Stimulated activated CD4-positive, alpha-beta T cell treated with anti-CD3 and anti-CD28 coated beads, Interleukin-15, amount 100 ng/mL, for 48 hours (primary cell): ENCODE data around the gene GADD45GIP1.

ENCODE experiments used
- DNase-seq, 2 donors: peaks; one replicate each; pipeline ENCODE4 v3.0.0-alpha.2; 2020; ENCODE audit warnings: low read depth in 2 of 2

The GADD45GIP1 gene

DNA sequence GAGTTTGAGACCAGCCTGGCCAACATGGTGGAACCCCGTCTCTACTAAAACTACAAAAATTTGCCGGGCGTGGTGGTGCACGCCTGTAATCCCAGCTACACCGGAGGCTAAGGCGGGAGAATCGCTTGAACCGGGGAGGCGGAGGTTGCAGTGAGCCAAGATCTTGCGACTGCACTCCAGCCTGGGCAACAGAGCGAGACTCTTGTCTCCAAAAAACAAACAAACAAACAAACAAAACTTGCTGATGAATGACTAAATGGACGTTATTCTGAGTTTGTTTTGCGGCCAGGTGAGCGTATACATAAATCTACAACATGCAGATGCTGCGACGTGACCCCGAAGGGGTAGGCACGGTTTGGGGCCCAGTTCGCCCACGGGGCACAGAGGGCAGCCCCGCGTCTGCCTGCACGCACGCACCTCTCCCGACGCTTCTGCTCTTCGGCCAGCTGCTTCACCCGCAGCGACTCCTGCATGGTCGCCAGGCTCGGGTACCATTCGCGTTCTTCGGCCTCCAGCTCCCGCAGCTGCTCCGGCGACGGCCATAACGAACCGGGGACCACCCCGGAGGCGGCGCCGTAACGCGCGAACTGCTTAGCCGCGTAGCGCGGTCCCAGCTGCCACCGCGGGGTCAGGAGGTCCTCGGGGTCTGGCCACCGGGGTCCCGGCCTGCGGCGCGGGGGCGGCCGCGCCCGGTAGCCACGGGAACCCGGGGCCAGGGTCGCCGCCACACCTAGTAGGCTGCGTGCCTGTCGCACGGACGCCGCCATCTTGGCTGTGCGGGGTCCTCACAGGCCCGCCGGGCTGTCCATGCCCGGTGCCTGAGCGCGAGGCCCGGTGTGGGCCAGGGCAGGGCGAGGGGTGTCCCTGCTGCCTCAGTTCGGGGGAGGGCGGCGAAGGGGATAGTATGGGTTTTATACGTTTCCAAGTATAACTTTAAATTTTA, at the start of gene GADD45GIP1:
GADD45GIP1 (minus strand) TSS at position 778 of the 943 bp plus-strand sequence; CDS start at position 767, 11 bp downstream.
- peak; percentile 75 to 84 for DNase-seq

DNA sequence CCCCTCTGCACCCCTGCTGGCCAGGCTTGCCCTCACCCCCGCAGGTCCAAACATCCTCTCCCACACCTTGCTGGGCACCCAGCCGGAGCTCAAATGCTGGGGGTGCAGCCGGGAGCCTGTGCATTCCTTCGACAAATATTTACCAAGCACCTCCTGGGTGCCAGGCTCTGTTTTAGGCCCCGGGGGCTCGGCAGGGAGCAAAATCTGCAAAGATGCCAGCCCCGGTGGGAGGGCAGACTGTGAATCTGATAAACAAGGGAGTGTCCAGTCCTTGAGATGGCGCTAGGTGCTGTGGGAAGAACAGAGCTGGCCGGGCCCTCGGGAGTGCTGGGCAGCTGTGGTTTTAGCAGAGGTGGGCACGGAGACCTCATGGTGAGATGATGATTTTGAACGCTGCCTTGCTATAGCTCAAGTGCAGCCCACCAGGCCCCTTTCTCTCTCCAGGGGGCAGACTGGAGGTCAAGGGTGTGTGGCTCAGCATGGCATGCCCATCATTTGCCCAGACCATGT, 48.9 kb upstream of the GADD45GIP1 start:
- no peak for DNase-seq

DNA sequence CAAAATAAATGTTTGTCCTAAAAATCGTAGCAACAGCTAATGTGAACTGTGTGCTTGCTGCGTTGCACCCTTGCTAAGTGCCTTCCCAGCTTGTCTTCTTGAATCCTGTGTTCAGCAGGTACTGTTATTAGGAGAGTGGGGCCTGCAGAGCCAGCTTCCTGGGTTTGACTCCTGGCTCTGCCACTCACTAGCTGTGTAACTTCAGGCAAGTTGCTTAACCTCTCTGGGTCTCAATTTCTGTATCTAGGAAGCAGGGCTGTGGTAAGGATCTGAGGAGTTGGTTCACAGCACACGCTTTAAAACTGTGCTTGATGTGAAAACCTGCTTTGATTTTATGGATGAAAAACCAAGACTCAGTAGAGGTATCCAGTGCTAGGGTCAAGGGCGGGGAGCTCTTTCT, 48.2 kb upstream of the GADD45GIP1 start:
- DNase-seq = no peak

DNA sequence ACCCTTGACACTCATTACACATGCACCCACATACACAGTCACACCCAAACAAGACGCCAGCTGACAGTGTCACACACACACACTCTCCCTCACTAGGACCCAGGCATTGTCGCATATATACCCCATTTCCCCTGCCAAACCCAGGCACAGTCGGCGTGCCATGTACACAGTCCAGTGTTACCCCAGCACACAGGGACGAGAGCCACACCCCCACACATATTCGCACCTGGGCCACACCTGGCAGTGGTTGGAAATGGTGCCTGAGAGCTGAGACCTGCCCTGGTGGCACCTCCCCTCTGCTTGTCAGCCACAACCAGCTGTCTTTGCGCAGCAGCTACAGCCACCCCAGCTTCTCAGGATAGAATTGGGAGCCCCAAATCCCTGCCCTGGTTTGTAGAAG, 47.2 kb upstream of the GADD45GIP1 start:
- no peak for DNase-seq

DNA sequence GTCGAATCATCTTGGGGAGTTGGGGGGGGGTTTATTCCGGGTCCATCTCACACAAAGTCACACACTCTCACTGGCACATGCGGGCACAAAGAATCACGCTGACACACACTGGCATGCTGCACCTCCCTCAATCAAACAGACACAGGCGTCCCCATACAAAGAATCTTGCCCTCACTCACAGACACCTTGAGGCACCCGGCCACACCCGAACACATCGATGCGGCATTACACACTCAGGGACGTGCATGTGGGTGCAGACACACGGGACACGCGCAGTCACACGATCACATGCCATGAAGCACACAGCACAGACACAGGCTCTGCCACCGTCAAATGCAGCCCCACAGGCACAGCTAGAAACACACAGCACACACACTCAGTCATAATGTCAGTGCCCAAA, 46.1 kb upstream of the GADD45GIP1 start:
- no peak for DNase-seq

DNA sequence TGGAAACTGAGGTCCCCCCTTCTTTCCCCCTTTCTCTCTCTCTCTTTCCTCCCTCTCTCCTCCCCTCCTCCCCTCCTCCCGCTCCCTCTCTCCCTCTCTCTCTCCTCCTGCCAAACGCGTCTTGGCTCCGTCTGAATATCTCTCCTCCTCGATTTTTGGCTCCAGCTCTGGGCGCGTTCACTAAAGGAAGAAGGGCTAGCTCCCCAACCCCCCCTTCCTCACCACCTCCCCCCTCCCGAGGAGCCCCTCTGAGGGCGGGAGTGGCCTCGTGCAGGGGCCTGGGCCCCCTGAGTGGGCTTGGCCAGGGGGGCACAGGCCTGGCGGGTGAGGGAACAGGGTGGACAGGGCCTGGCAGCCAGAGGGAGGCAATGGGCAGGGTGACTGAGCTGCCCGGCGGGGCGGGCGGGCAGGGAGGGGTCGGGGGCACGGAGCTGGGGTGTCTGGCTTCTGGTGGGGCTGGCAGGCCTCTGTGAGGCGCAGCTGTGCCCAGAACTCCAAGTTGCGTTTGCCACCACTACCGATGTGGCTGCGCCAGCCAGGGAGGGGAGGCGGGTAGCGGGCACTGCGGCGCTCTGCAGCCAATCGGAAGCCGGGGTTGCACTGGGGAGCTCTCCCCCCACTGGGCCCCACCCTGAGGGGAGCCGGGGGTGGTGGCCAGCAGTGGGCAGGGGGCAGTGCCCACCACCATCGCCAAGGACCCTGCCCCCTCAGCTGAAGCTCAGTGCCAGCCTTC, 45.3 kb upstream of the GADD45GIP1 start:
- DNase-seq = no peak

DNA sequence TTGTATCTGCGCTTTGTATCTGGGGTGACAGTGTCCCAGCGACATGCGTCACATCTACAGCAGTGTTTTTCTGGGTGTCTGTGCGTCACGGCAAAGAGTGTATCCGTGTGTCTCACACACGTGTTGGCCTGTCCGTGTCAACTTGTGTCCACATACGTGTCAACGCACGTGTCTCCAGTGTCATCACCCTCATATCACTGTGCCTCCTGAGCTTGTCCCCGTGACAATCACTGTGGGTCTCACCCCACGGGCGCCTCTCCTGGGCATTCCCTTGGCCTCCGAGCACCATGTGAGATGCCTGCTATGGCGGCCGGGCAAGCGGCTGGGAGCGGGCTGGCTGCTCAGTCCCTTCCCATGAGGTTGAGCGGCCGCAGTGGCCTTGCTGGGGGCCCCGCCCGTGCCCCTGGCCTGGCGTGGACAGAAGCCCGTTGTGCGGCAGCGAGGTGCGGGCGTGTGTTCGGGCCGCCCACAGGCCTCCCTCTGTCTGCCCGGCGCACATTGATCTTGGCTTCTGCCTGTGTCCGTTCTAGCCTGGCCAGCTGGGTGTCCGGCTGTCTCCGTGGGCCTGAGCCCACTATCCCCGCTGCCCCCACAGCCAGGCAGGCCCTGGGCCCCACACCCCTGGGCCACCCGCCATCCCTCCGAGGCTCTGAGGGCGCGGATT, 44.6 kb upstream of the GADD45GIP1 start:
- DNase-seq = no peak

DNA sequence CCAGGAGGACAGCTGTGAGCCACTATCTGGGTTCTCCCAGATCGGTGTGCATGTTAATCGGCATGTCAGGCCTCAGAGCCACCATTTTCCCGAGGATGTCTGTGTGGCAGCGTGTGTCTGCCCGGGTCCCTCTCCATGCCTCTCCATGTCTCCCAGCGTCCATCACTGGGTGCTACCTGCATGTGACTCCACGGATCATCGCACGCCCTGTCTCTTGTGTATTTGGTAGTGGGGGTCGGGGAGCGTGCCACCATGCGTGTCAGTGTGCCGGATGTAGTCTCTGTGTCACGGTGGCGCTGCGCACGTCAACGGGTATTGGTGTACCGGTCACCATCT, 44.1 kb upstream of the GADD45GIP1 start:
- DNase-seq = no peak

DNA sequence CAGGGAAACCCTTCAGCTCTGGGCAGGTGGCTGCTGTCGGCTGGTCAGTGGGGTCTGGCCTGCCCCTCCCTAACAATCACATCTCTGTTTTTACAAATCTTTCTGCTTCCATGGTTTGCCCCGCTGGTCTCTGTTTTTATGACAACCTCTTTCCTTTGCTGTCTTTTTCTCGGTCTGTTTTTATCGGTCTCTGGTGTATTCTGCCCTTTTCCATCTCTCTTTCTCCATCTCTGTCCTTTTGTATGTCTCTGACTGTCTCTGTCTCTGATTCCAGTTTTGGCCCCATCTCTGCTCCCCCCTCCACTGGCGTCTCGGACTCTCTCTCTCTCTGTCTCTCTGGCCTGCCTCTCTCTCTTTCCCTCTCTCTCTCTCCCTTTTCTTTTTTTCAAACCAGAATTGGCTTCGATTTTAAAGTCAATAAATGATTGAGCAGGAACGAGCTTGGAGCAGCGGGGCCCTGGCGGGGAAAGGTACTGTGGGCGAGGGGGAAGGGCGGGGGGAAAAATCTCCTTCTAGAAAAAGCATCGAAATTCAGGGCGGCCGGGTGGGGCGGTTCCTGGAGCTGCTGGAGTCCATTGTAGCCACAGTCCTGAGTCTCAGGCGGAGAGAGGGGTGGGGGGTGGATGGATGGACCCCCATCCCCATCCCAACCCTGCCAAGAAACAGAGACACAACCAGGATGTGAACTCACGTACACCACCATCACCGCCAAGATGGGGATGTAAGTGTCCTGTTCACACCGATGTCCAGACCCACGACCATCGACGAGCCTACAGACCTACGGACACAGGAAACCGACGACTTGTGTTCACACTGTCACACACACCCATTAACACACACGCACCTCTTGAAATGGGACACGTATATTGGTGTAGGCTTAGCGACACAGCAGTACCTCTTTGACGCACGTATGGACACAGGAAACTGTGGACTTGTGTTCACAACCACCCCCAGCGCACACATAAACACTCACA, 41.2 kb upstream of the GADD45GIP1 start:
- no peak for DNase-seq

DNA sequence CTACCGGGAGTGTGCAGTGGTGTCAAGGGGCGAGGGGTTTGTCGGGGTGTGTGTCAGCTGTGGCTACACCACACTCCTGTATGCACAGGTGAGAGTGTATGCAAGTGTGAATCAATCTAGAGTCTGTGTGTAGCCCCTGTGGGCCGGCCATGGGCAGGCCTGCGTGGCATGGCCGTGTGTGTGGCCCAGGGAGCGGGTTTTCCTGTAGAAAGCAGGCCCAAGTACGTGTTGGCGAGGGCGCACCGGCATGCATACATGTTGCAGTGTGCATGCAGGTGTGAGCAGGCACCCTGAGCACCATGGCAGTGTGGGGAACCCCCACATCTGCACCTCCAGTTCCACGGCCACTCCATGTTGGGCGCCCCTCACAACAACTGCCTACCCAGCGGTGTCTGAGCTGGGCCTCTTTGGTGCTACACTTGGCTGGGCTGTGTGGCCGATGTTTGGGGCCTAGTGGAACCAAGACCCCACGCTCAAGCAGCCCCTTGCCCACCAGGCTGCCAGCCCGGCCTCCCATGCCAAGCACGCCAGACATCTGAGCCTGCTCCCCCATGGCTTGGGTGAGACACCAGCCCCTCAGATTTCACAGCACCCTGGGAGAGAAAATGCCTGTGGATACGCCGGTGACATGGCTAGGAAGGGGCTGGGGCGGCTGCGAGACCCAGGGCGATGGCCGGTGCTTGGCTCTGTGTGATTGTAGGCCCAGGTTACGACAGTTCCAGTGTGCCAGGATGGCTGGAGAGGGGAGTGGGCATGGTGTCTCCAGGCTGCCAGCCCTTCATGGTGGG, 40.4 kb upstream of the GADD45GIP1 start:
- no peak for DNase-seq

DNA sequence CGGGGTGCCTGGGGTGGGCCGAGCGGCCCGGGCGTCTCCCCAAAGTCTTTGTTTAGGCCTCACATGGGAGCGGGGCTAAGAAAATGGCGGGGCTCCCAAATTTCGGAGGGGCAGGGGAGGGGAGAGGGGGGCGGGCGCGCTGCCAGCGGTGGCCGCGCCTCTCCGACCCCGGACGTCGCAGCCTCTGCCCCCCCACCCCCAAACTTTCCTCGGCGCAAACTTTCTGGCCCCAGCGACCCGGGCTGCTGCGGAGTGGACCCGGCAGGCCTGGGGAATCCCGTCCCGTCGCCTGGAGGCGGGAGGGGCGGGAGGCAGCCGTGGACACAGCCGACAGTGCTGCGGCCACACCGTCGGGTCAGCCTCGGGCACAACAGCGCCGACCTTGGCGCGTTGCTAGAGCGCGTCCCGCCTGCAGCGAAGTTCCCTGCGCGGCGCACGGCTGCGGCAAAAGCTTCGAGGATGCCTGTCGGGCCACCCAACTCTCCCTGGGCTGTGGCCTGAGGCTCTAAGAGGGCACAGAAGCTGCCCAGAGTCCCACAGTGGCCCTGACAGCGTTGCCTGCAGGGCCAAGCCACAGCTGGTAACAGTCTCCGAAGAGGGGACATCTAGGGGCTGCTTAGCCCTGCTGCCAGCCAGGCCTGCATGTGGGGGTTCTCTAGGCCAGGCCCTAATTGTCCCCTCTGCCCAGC, 39.5 kb upstream of the GADD45GIP1 start:
- no peak for DNase-seq

DNA sequence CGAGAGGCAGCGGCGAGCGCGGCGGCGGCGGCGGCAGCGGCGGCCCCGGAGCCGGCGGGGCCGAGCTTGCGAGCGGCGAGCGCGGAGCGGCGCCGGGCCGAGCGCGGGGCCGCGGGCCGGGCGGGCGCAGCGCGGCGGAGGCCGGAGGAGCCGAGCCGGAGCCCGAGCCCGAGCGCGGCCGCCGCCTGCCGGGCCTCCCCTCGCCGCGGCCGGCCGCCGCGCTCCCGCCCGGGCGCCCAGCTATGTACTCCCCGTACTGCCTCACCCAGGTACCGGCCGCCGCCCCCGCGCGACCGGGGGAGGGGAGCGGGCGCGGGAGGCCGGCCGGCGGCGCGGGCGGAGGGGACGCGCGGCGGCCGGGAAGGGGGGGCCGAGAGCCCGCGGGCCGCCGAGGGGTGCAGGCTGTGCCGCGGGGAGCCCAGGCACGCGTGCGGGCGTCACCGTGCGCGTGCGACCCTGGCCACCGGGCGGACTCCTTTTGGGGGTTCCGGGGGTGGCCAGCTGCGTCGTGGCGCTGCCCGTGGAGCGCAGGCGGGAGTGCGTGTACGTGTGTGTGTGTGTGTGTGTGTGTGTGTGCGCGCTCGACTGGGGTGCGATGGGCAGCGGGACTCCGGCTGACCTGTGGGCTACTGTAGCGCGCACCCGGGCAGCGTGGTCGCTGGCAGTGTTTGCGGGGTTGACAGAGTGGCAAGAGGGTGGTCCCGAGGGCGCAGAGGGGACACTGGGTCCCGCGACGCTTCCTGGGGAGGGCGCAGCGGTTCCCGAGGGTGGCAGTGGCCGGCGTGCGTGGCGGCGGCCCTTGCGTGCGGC, 38.8 kb upstream of the GADD45GIP1 start:
- no peak for DNase-seq

DNA sequence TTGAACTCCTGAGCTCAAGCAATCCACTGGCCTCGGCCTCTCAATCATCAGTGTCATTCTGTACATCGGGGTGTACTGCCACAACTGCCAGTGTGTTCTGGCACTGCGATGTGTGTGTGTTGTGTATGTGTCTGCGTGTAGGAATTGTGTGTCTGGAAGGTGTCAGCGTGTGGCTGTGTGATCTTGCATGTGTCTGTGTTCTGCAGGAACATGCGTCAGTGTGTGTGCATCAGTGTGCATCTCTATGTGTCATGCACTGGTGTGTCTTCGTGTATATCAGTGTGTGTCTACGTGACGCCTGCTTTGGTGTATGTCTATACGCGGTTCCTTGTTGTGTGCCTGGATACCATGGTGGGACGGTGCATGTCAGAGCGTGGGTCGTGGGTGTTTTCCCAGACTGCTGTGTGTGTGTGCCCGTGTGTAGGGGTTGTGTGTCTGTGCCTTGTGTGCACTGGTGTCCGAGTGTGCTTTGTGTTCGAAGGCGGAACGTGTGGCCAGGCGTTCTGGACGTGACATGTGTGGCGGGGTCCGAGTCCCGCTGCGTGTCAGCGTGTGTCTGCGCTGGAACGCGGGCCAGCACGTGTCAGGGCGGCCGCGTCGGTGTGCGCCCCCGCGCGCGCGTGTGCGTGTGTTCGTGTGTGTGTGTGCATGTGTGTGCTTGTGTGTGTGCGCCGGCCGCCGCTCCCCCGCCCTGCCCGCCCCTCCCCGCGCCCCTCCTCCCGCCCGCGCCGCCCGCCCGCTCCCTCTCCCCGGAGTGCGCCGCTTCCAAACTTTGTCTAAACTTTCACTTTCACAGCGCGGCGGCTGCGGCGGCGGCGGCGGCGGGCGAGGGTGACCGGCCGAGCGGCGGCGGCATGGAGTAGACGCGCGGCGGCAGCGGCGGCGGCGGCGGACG, 37.9 kb upstream of the GADD45GIP1 start, which contains the start of gene NFIX:
NFIX (plus strand) TSS at position 775 of the 895 bp plus-strand sequence. CDS start 363 bp downstream, outside the sequence.
- peak in 1 of 2 donors; percentile 39 for DNase-seq

DNA sequence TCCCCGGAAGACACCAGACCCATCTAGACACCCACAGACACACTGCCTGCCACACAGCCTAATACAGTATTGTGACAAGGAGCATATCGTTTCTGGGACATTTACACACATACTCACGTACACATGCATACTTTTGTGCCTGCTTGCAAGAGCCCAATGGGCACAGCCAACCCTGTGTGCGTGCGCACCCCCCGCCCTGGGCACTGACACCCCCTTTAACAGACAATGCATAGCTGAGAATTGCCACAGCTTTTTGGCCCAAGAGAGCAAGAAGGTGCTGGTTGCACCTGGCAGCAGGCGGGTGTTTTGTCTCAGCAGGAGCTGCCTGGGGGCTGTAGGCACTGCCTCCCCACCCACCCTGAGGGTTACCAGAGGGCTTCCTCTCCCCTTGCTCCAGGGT, 36.5 kb upstream of the GADD45GIP1 start:
- no peak for DNase-seq

DNA sequence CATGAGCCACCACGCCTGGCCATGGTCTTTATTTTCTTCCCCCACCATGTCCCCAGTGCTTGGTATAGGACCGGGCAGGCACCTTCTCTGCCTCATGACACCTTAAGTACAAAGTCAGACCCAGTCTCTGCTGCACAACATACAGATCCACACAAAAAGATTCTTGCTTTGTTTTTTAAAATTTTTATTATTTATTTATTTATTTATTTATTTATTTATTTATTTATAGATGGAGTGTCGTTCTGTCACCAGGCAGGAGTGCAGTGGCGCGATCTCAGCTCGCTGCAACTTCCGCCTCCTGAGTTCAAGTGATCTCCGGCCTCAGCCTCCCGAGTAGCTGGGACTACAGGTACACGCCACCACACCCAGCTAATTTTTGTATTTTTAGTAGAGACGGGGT, 35.7 kb upstream of the GADD45GIP1 start:
- DNase-seq = no peak

DNA sequence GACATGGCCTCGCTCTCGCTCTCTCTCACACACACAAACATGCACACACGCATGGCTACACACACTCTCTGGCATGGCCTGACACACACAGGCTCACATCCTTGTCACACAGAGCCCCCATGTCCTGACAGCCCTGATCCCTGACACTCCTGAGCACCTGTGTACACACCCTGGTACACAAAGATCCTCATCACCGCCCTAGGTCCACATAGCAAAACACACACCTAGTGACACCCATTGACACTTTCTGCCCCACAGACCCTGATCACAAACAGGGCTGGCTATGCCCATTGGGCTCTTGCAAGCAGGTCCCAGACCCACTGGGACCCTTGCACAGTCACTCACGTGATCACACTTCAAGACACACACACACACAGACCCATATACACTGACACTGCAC, 34.3 kb upstream of the GADD45GIP1 start:
- DNase-seq = no peak

DNA sequence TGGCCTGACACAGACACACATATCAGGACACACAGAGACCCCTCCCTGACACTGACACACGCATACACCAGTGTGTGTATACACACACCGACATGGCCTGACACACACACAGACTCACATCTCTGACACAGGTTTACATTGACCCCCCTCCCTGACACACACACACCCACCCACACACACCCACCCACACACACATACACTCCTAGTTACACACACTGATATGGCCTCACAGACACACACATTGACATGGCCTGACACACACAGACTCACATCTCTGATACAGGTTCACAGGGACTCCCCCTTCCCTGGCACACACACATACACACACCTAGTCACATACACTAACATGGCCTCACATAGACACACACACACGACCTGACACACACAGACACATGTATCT, 33.8 kb upstream of the GADD45GIP1 start:
- no peak for DNase-seq

DNA sequence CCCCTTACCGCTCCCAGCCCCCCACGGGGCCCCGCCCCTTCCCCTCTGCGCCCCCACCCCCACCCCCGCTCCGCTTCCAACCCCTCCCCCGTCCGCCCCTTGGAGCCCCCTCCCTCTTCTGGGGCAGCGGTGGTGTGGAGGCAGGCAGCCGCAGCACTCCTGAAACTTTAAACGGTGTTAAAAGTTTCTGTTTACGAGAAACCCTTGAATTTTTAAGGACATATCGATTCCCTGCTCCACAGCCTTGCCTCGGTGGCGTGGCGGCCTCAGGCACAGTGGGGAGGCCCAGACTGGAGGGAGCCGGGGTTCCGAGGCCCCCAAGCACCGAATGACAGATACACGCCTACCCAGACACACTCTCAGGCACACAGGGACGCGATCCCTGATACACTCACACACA, 33.4 kb upstream of the GADD45GIP1 start:
- no peak for DNase-seq
